HepG2 (cell line): Measurements from ENCODE around the gene ZNF79. TPM values are rescaled to one million over a fixed set of nuclear protein-coding genes. Genes with fewer than 3 reads are reported as not detected.

Experiments used
- ARNT2 ChIP-seq: sonication (generic); formaldehyde crosslinking; IDR thresholded peaks from 2 replicates; pipeline ENCODE4 v1.8.0; 2022; ENCODE audit warnings: mild to moderate bottlenecking, low read depth, missing genetic modification reagents, moderate library complexity
- CENPT ChIP-seq: sonication (generic); formaldehyde crosslinking; IDR thresholded peaks from 2 replicates; pipeline ENCODE4 v1.8.0; 2022; ENCODE audit warnings: low read depth, mild to moderate bottlenecking, moderate library complexity, missing genetic modification reagents
- DMAP1 ChIP-seq: IDR thresholded peaks from 2 replicates; pipeline ENCODE4 v1.6.1; 2016
- FIP1L1 ChIP-seq: fragments of 200-400 bp; formaldehyde crosslinking; IDR thresholded peaks from 2 replicates; pipeline ENCODE4 v1.6.1; 2018; ENCODE audit warnings: low read depth, mild to moderate bottlenecking, low read length, moderate library complexity, borderline replicate concordance; ENCODE audit not compliant: insufficient read depth
- HMG20A ChIP-seq: IDR thresholded peaks from 2 replicates; pipeline ENCODE4 v1.6.1; 2016; ENCODE audit warnings: borderline replicate concordance
- HNF1B ChIP-seq: sonication (generic); formaldehyde crosslinking; IDR thresholded peaks from 2 replicates; pipeline ENCODE4 v1.5.1; 2020; ENCODE audit warnings: mild to moderate bottlenecking, moderate library complexity, missing genetic modification reagents
- NFKBIZ ChIP-seq: IDR thresholded peaks from 2 replicates; pipeline ENCODE4 v1.6.1; 2018; ENCODE audit warnings: missing genetic modification reagents, missing compliant biosample characterization
- POLR2A ChIP-seq, 2 experiments: IDR thresholded peaks; 2 replicates each; pipeline ENCODE4 v1.6.1; 2011; ENCODE audit warnings: low read depth in 2 of 2, low read length in 2 of 2, mild to moderate bottlenecking in 1 of 2, moderate library complexity in 1 of 2; ENCODE audit not compliant: insufficient read depth in 1 of 2
- SIX1 ChIP-seq: sonication (generic); formaldehyde crosslinking; IDR thresholded peaks from 2 replicates; pipeline ENCODE4 v1.4.0; 2020; ENCODE audit warnings: missing genetic modification reagents, borderline replicate concordance
- TRAFD1 ChIP-seq: sonication (generic); formaldehyde crosslinking; IDR thresholded peaks from 2 replicates; pipeline ENCODE4 v1.5.1; 2020; ENCODE audit warnings: missing genetic modification reagents, mild to moderate bottlenecking, borderline replicate concordance
- ZNF562 ChIP-seq: sonication (generic); formaldehyde crosslinking; IDR thresholded peaks from 2 replicates; pipeline ENCODE4 v1.8.0; 2022; ENCODE audit warnings: missing genetic modification reagents, borderline replicate concordance
- ZNF598 ChIP-seq: sonication (generic); formaldehyde crosslinking; IDR thresholded peaks from 2 replicates; pipeline ENCODE4 v1.5.1; 2020; ENCODE audit warnings: mild to moderate bottlenecking, missing genetic modification reagents, borderline replicate concordance
- ZNF660 ChIP-seq: sonication (generic); formaldehyde crosslinking; IDR thresholded peaks from 2 replicates; pipeline ENCODE4 v1.5.1; 2020; ENCODE audit warnings: mild to moderate bottlenecking, low read depth, missing genetic modification reagents, borderline replicate concordance
- ZNF792 ChIP-seq: IDR thresholded peaks from 2 replicates; pipeline ENCODE4 v1.6.1; 2016
- polyA plus RNA-seq, 8 experiments: library from polyadenylated mRNA; depleted of rRNA in 3 of 8; stranded (reverse) in 7 of 8; unstranded in 1 of 8; fragments of >200 nt; fragmentation: Illumina TruSeq in 4 of 8; extraction: Trizol in 4 of 8; gene quantifications; 2 replicates each; pipeline versions ENCODE4 v1.2.1 to v1.2.3, GENCODE V29; 2011 to 2016; ENCODE audit warnings: low read depth in 4 of 8, missing spikeins in 1 of 8, mixed read lengths in 1 of 8; ENCODE audit not compliant: insufficient read depth in 1 of 8
- total RNA-seq, 5 experiments: library from RNA; depleted of rRNA; stranded (reverse); fragments of >200 nt; fragmentation: Illumina TruSeq; extraction: Trizol; gene quantifications; 2 replicates each; pipeline ENCODE4 v1.2.3, GENCODE V29; 2016; ENCODE audit warnings: low read depth in 1 of 5
- TF ChIP-seq, protein P1 (sequence below): sonication (generic); formaldehyde crosslinking; IDR thresholded peaks from 2 replicates; pipeline ENCODE4 v1.4.0; 2020; ENCODE audit warnings: missing genetic modification reagents
- TF ChIP-seq, protein P2 (sequence below): sonication (generic); formaldehyde crosslinking; IDR thresholded peaks from 2 replicates; pipeline ENCODE4 v1.5.1; 2020; ENCODE audit warnings: missing genetic modification reagents, mild to moderate bottlenecking, borderline replicate concordance
- TF ChIP-seq, protein P3 (sequence below): IDR thresholded peaks from 2 replicates; pipeline ENCODE4 v1.6.1; 2012; ENCODE audit warnings: low read length, improper control_type of control experiment

Gene ZNF79
- total and polyA plus RNA-seq, 2 of the 13 experiments (the other 11 are each of a cell fraction or from before 2014, with no cell fraction given): 3.7 to 8.1 TPM

GRCh38 chr9:127423934-127424675 is at the start of gene ZNF79 (continued):
- TF ChIP-seq HNF1B (CRISPR knock-in tag): peak; percentile 70
- TF ChIP-seq, protein P1, sequence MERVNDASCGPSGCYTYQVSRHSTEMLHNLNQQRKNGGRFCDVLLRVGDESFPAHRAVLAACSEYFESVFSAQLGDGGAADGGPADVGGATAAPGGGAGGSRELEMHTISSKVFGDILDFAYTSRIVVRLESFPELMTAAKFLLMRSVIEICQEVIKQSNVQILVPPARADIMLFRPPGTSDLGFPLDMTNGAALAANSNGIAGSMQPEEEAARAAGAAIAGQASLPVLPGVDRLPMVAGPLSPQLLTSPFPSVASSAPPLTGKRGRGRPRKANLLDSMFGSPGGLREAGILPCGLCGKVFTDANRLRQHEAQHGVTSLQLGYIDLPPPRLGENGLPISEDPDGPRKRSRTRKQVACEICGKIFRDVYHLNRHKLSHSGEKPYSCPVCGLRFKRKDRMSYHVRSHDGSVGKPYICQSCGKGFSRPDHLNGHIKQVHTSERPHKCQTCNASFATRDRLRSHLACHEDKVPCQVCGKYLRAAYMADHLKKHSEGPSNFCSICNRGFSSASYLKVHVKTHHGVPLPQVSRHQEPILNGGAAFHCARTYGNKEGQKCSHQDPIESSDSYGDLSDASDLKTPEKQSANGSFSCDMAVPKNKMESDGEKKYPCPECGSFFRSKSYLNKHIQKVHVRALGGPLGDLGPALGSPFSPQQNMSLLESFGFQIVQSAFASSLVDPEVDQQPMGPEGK (CRISPR knock-in tag): no peak
- no peak for TF ChIP-seq ZNF562 (CRISPR knock-in tag)
- no peak for TF ChIP-seq CENPT (CRISPR knock-in tag)
- peak; percentile 50; the same call in 1 of the 2 replicates for TF ChIP-seq ZNF598
- 0 out of 2 replicates have a peak, but pooled peaks have one; percentile 33 for TF ChIP-seq ZNF792 (CRISPR knock-in tag)
- no peak for TF ChIP-seq FIP1L1
- TF ChIP-seq TRAFD1 (CRISPR knock-in tag): no peak
- no peak for TF ChIP-seq ZNF660
- no peak for TF ChIP-seq HMG20A (CRISPR knock-in tag)
- 0 out of 2 replicates have a peak, but pooled peaks have one; percentile 2 for TF ChIP-seq SIX1 (CRISPR knock-in tag)
- TF ChIP-seq, protein P2, sequence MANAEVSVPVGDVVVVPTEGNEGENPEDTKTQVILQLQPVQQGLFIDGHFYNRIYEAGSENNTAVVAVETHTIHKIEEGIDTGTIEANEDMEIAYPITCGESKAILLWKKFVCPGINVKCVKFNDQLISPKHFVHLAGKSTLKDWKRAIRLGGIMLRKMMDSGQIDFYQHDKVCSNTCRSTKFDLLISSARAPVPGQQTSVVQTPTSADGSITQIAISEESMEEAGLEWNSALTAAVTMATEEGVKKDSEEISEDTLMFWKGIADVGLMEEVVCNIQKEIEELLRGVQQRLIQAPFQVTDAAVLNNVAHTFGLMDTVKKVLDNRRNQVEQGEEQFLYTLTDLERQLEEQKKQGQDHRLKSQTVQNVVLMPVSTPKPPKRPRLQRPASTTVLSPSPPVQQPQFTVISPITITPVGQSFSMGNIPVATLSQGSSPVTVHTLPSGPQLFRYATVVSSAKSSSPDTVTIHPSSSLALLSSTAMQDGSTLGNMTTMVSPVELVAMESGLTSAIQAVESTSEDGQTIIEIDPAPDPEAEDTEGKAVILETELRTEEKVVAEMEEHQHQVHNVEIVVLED (CRISPR knock-in tag): peak; percentile 75; the same call in 1 of the 2 replicates
- peak; percentile 62 to 85 for TF ChIP-seq POLR2A (IDR thresholded peaks at IDR 0.05; ENCODE audit: insufficient read depth in 1 of 2, low read depth in 2 of 2, low read length in 2 of 2)
- TF ChIP-seq ARNT2 (CRISPR knock-in tag): no peak
- TF ChIP-seq, protein P3, sequence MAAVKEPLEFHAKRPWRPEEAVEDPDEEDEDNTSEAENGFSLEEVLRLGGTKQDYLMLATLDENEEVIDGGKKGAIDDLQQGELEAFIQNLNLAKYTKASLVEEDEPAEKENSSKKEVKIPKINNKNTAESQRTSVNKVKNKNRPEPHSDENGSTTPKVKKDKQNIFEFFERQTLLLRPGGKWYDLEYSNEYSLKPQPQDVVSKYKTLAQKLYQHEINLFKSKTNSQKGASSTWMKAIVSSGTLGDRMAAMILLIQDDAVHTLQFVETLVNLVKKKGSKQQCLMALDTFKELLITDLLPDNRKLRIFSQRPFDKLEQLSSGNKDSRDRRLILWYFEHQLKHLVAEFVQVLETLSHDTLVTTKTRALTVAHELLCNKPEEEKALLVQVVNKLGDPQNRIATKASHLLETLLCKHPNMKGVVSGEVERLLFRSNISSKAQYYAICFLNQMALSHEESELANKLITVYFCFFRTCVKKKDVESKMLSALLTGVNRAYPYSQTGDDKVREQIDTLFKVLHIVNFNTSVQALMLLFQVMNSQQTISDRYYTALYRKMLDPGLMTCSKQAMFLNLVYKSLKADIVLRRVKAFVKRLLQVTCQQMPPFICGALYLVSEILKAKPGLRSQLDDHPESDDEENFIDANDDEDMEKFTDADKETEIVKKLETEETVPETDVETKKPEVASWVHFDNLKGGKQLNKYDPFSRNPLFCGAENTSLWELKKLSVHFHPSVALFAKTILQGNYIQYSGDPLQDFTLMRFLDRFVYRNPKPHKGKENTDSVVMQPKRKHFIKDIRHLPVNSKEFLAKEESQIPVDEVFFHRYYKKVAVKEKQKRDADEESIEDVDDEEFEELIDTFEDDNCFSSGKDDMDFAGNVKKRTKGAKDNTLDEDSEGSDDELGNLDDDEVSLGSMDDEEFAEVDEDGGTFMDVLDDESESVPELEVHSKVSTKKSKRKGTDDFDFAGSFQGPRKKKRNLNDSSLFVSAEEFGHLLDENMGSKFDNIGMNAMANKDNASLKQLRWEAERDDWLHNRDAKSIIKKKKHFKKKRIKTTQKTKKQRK: no peak
- peak; percentile 77; the same call in 1 of the 2 replicates for TF ChIP-seq DMAP1 (CRISPR knock-in tag)
- 0 out of 2 replicates have a peak, but pooled peaks have one; percentile 24 for TF ChIP-seq NFKBIZ (CRISPR knock-in tag)
